Skeletal muscle satellite cell (primary cell): ENCODE measurements around the gene ABHD12.

Experiments
- H3K27me3 ChIP-seq: 2 replicates; pipeline ENCODE4 v1.7.0; 2013; ENCODE audit warnings: low read length; ENCODE audit not compliant: control insufficient read depth, insufficient read depth
- H3K36me3 ChIP-seq: 2 replicates; pipeline ENCODE4 v1.7.0; 2013; ENCODE audit warnings: mild to moderate bottlenecking, control low read depth, low read length; ENCODE audit not compliant: insufficient read depth
- H3K4me1 ChIP-seq: 2 replicates; pipeline ENCODE4 v1.7.0; 2013; ENCODE audit warnings: low read length; ENCODE audit not compliant: control insufficient read depth, insufficient read depth
- H3K4me2 ChIP-seq: 2 replicates; pipeline ENCODE4 v1.7.0; 2013; ENCODE audit warnings: mild to moderate bottlenecking, low read length
- H3K4me3 ChIP-seq: 2 replicates; pipeline ENCODE4 v1.7.0; 2013; ENCODE audit warnings: low read length
- H3K9ac ChIP-seq: 2 replicates; pipeline ENCODE4 v1.7.0; 2013; ENCODE audit warnings: mild to moderate bottlenecking, low read depth, low read length, moderate library complexity
- H3K9me3 ChIP-seq: replicated peaks from 2 replicates; pipeline ENCODE4 v1.7.0; 2013; ENCODE audit warnings: mild to moderate bottlenecking, control low read depth, low read length

Gene ABHD12

DNA sequence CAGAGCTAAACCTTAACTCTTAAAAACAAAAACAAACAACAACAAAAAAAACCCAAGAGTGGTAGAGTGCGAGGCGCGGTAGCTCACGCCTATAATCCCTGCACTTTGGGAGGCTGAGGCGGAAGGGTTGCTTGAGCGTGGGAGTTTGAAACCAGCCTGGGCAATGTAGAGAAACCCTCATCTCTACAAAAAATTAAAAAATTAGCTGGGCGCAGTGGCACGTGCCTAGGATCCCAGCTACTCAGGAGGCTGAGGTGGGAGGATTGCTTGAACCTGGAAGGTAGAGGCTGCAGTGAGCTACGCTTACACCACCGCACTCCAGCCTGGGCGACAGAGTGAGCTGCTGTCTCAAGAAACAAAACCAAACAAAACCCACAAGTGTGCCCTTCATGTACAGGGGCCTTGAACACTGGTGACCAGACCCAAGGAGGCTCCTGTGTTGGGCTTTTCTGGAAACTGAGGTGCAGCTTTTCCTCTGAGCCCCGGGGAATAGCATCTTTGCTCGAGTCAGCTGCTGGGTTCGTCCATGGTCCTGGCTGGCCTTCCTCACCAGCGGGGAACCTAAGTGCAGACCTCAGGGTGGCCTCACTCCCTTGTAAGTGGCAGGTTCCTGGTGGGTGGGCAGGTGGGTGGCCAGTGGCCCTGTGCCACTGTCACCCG, 102.9 kb downstream of the ABHD12 start:
- no peaks in the 10 kb centered on the region for H3K9me3 ChIP-seq
- no peaks in the 10 kb centered on the region for H3K4me1 ChIP-seq
- H3K4me2 ChIP-seq, result no peak overlapping the region
- H3K27me3 ChIP-seq, result no peaks in the 10 kb centered on the region
- H3K9ac ChIP-seq, result no peak overlapping the region
- H3K36me3 ChIP-seq, result peaks cover 91% of the 10 kb centered on the region
- H3K4me3 ChIP-seq, result no peak overlapping the region

DNA sequence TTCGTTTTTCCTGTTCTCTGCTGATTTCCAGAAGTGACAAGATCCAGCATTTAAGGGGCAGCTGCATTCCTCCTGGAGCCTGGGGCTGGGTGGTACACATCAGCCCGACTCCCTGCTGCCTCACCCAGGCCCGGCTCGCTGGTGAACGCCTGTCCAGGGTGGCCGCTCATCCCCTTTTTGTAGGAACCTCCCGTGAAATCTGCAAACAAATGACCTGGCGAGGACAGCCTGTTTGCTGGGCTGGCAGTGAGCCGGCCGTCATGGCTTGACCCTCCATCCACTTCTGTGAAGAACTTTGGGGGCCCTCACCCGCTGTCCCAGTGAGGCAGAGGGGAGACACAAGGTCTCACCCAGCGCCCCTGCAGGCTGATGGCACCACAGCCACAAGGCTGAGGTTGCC, 103.7 kb downstream of the ABHD12 start:
- peaks cover 91% of the 10 kb centered on the region for H3K36me3 ChIP-seq
- H3K4me1 ChIP-seq, result no peaks in the 10 kb centered on the region
- H3K4me3 ChIP-seq, result no peak overlapping the region
- no peak overlapping the region for H3K9ac ChIP-seq
- H3K4me2 ChIP-seq, result no peak overlapping the region
- no peaks in the 10 kb centered on the region for H3K9me3 ChIP-seq
- H3K27me3 ChIP-seq, result no peaks in the 10 kb centered on the region

DNA sequence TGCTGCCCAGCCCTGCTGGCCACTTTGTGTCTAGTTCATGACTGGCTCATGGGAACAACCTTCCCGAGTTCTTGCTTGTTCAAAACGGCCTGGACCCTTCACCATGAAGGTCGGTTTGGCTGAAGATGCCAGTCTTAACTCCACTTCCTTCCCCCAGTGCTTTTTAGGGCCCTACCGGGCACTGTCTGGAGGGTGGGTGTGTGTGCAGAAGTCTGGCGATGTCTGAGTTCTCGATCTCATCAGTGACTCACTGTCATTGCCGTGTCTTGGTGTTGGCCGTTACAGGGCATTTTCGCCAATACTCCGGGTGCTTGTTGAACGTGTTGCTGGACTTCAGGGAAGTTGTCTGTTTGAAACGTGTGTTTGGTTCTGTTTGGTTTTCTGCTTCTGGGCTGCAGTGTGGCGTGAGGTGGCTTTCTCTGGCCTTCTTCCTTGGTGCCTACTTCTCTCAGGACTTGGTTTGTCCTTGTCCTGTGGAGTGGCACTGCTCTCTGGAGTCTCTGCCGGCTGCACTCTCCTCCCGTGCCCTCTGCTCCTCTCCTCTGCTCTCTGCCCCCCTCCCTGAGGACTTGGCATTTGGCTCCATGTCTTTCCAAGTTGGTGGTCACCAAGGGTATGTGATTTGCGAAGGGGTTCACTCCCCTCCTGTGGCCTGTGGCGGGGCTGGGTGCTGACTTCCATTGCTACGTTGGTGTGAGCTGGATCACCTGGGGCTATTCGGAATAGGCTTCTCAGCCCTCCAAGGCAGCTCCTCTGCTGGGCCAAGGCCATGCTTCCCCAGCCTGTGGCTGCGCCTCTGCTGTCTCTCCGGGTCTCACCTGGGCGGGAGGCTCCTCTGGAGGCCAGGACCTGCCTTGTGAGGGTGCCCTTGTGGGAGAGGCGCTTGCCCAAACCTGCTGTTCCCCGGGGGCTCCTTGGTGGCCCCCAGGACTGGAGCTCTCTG, 104.5 kb downstream of the ABHD12 start:
- Histone ChIP-seq H3K4me2 (no peak overlapping the region), H3K4me3 (no peak overlapping the region), H3K9me3 (no peaks in the 10 kb centered on the region), H3K4me1 (no peaks in the 10 kb centered on the region), H3K27me3 (no peaks in the 10 kb centered on the region), H3K36me3 (peaks cover 91% of the 10 kb centered on the region), H3K9ac (no peak overlapping the region)

DNA sequence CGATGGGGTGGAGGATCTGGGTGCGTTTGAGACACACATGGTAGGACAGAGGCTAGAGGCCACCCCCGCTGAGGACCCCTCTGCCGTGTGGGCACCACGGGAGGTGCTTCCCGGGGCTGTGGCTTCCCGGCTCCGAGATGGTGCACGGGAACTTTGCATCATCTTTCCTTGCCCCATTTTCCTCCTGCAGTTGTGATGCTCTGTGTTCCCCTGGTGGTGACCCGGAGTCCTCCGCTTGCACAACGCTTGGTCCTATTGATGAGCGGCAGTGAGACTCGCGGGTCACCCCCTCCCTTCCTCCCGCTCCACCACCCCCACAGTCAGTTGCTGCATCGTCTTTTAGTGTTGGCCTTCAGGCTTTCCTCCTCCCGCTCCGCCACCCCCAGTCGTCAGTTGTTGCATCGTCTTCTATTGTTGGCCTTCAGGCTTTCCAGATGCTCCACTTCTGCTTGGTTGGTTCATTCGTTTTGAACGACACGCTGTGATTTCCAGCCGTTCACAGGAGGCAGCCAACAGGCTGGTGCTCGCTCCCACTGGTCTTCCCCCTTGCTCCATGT, 105.5 kb downstream of the ABHD12 start:
- no peaks in the 10 kb centered on the region for H3K4me1 ChIP-seq
- no peak overlapping the region for H3K4me3 ChIP-seq
- H3K9ac ChIP-seq, result no peak overlapping the region
- H3K36me3 ChIP-seq, result peaks cover 91% of the 10 kb centered on the region
- H3K27me3 ChIP-seq, result no peaks in the 10 kb centered on the region
- H3K9me3 ChIP-seq, result no peaks in the 10 kb centered on the region
- no peak overlapping the region for H3K4me2 ChIP-seq

DNA sequence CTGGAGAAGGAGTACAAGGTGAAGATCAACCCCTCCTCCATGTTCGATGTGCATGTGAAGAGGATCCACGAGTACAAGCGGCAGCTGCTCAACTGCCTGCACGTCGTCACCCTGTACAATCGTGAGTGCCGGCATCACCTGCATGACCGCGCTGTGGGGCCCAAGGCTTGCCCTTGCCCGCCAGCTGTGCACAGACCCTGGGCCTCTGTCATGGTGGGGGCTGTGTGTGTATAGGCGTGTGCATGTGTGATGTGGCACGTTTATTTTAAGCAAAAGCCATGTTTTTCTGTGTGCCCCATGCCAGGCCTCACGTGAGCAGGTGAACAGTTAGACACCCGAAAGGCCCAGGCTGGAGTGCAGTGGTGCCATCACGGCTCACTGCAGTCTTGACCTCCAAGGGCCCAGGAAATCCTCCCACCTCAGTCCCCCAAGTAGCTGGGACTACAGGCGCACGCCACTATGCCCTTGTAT, 106.5 kb downstream of the ABHD12 start:
- no peaks in the 10 kb centered on the region for H3K27me3 ChIP-seq
- no peak overlapping the region for H3K4me3 ChIP-seq
- H3K9ac ChIP-seq, result no peak overlapping the region
- H3K4me1 ChIP-seq, result peaks cover 1% of the 10 kb centered on the region
- H3K4me2 ChIP-seq, result no peak overlapping the region
- H3K36me3 ChIP-seq, result peaks cover 94% of the 10 kb centered on the region
- H3K9me3 ChIP-seq, result no peaks in the 10 kb centered on the region

DNA sequence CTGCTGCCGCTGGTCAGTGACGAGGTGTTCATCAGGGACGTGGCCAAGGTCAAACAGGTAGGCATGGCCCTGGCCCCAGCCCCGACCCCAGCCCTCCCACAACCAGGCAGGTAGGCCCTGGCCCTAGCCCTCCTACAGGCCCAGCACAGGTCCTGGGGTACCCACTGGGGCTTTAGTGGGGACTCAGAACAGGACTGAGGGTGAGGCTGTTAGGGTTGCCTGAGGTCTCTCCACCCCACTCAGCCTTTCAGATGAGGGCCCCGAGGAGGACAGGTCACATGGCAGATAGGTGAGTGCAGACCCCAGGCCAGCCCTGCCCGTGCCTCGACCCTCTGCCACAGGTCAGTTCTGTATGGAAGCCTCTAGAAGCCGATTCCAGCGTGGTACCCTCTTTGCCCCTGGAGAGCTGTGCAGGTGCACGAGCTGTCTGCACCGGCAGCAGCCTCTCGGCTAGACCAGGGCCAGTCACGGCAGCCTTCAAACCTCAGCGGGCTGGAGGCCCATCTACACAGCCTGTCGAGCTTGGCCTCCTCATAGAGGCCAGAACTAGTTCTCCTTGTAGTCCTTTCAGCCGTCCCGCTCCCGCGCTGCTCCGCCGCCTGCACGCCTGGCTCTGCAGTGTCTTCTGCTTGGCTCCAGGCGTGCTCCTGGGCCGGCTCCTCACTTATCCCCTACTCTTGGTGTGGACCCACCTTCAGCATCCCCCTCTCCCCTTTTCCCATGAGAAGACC, 107.2 kb downstream of the ABHD12 start:
- Histone ChIP-seq H3K36me3 (peaks cover 95% of the 10 kb centered on the region), H3K4me3 (no peak overlapping the region), H3K4me1 (peaks cover 3% of the 10 kb centered on the region)

DNA sequence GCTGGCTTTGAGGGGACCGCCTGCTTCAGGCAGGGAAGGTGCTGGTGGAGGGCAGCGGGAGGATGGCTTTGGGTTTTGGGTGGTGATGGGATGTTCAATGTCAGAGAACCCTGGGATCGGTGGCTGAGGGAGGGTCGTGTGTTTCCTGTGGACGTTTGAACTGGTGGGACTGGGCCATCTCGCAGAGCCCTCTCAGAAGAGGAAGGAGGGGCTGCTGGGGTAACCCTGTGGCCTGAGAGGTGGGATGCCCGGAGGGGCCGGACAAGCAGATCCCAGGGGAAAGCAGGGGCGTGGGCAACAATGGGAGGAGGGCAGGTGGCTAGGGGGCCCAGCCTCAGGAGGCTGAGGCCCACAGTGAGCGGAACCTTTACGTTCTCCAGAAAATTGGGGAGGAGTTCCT, 107.8 kb downstream of the ABHD12 start:
- Histone ChIP-seq H3K36me3 (peaks cover 95% of the 10 kb centered on the region), H3K4me3 (no peak overlapping the region)

More for the DNA sequence above, 107.2 kb downstream of the ABHD12 start:
- Histone ChIP-seq H3K27me3 (no peaks in the 10 kb centered on the region), H3K9me3 (no peaks in the 10 kb centered on the region), H3K9ac (no peak overlapping the region), H3K4me2 (no peak overlapping the region)

DNA sequence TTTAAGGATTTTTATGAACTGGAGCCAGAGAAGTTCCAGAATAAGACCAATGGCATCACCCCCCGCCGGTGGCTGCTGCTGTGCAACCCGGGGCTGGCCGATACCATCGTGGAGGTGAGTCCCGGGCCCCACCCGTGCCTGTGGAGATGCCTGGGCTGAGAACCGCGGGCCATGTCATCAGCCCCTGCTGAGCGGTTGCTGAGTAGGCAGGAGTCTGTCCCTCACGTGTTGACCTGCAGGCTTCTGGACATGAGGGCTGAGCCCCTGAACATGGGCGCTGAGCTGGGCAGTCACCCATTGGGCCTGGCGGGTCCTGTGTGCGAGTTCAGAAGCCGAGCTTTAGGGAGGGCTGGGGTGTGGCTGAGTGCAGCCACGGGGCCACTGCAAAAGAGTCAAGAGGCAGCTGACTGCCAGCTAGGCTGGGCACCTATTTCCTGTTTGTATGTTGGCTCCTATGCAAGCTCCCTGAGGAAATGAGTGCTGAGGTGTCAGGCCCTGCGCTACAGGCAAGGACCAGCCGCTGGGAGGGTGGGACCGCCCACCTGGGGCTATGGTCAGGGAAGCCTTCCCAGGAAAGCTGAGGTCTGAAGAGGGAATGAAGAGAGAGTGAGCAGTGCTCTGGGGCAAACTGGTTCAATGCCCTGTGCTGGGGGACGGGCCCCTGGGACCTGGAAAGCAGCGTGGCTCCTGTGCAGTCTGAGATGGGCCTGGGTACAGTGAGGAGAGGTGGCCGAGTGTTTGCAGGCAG, 108.4 kb downstream of the ABHD12 start:
- H3K4me2 ChIP-seq, result no peak overlapping the region
- no peak overlapping the region for H3K9ac ChIP-seq
- peaks cover 3% of the 10 kb centered on the region for H3K4me1 ChIP-seq
- H3K4me3 ChIP-seq, result no peak overlapping the region
- H3K36me3 ChIP-seq, result peaks cover 95% of the 10 kb centered on the region
- H3K9me3 ChIP-seq, result no peaks in the 10 kb centered on the region
- H3K27me3 ChIP-seq, result no peaks in the 10 kb centered on the region

More for the DNA sequence above, 107.8 kb downstream of the ABHD12 start:
- Histone ChIP-seq H3K27me3 (no peaks in the 10 kb centered on the region), H3K9ac (no peak overlapping the region), H3K9me3 (no peaks in the 10 kb centered on the region), H3K4me1 (peaks cover 3% of the 10 kb centered on the region), H3K4me2 (no peak overlapping the region)

DNA sequence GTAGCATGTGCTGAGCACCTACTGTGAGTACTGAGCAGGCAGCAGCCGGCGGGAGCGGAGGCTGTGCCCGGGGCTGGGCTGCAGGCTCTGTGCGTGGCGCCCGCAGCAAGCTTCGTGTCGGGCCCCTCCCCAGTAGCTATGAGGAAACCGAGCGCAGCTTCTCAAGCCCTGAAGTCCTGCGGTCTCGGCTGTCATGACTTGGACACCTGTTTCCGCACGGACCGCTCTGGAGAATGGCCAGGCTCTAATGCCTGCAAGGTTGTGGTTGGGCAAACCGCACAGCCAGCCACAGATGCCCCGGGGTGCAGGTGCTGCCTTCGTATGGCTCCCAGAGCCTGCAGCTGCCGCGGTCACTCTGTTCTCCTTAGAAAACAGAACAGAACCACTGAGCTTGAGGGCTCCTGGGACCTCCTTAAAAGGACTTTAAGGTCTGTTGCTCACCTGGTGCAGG, 109.1 kb downstream of the ABHD12 start:
- Histone ChIP-seq H3K36me3 (peaks cover 95% of the 10 kb centered on the region), H3K27me3 (no peaks in the 10 kb centered on the region), H3K9me3 (no peaks in the 10 kb centered on the region), H3K9ac (no peak overlapping the region), H3K4me3 (no peak overlapping the region), H3K4me1 (peaks cover 3% of the 10 kb centered on the region), H3K4me2 (no peak overlapping the region)

DNA sequence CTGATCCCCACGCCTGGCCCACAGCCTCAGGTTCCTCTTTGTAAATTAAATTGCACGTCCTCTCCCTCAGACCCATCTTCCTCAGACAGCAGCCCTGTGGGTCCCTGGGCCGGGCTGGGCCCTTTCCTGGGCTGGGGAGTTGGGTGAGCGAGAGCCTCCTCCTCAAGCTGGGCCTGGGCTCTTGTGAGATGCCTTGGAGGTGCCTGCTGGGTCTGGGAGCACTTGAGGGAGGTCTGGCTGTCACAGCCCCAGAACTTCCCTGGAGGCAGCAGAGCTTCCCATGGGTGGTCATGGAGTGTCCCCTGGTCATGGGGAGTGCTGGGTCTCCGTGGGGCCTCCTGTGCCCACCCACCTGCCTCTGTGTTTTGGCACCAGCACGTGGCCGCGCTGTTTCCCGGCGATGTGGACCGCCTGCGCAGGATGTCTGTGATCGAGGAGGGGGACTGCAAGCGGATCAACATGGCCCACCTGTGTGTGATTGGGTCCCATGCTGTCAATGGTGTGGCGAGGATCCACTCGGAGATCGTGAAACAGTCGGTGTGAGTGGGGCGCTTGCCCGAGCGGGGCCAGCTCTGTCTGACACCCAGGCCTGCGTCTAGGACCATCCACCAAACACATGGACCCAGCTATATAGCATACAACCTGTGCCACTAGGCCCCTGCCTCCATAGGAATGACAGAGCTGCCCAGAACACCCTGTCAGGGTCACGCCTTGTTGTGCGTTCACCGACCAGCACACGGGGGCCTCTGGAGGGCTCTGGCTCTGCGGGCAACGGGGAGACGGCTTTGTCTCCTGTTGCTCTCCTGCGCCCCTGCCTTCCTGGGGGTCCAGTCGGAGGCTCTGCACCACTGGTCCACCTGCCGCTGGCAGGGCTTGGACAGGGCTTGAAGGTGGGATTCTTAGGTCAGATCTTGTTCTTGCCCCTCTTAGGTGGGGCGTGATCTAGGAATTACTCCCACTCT, 109.8 kb downstream of the ABHD12 start:
- peaks cover 95% of the 10 kb centered on the region for H3K36me3 ChIP-seq
- no peak overlapping the region for H3K4me3 ChIP-seq
- H3K27me3 ChIP-seq, result no peaks in the 10 kb centered on the region
- no peaks in the 10 kb centered on the region for H3K9me3 ChIP-seq
- peaks cover 3% of the 10 kb centered on the region for H3K4me1 ChIP-seq
- H3K9ac ChIP-seq, result no peak overlapping the region
- H3K4me2 ChIP-seq, result no peak overlapping the region
